ENCODE measurements around the gene DPP3.

DPP3 gene

DNA sequence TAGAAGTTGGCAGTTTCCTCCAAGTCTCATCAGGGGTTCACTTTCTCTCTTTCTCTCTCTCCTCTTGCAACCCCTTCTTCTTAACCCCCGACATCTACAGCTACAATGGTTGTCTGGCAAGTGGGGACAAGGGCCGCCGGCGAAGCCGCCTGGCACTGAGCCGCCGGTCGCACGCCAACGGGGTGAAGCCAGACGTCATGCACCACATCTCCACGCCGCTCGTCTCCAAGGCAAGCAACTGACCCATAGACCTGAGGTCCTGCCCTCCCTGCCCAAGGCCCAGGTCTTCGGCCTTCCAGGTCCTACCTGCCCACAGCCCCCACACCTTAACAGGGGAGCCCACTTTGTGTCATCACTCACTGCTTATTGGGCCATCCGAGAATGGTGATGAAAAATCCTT, 9.1 kb upstream of the DPP3 start:
- DNase-seq (ENCODE audit: low read depth), result no peak
- TF ChIP-seq, protein P1, sequence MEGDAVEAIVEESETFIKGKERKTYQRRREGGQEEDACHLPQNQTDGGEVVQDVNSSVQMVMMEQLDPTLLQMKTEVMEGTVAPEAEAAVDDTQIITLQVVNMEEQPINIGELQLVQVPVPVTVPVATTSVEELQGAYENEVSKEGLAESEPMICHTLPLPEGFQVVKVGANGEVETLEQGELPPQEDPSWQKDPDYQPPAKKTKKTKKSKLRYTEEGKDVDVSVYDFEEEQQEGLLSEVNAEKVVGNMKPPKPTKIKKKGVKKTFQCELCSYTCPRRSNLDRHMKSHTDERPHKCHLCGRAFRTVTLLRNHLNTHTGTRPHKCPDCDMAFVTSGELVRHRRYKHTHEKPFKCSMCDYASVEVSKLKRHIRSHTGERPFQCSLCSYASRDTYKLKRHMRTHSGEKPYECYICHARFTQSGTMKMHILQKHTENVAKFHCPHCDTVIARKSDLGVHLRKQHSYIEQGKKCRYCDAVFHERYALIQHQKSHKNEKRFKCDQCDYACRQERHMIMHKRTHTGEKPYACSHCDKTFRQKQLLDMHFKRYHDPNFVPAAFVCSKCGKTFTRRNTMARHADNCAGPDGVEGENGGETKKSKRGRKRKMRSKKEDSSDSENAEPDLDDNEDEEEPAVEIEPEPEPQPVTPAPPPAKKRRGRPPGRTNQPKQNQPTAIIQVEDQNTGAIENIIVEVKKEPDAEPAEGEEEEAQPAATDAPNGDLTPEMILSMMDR (IDR thresholded peaks at IDR 0.05; ENCODE audit: control insufficient read depth, insufficient read depth, low read depth, low read length, missing control alignments), result no peak
- H3K4me3 ChIP-seq (ENCODE audit: control insufficient read depth, low read depth, low read length), result no peak overlapping the region

DNA sequence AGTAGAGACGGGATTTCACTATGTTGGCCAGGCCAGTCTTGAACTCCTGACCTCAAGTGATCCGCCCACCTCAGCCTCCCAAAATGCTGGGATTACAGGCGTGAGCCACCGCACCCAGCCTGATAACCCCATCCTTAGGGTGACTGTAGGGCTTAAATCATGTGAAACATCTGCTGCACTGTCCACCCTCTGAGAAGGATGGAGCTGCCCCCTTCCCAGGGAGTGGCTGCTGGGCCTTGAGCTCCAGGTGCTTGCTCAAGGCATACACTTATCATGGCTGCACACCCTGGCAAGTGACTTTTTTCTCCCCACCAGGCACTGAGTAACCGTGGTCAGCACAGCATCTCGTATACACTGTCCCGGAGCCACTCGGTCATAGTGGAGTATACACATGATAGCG, 8.2 kb upstream of the DPP3 start:
- TF ChIP-seq, protein P1 (IDR thresholded peaks at IDR 0.05; ENCODE audit: control insufficient read depth, insufficient read depth, low read depth, low read length, missing control alignments), result no peak
- no peak for DNase-seq (ENCODE audit: low read depth)
- no peak overlapping the region for H3K4me3 ChIP-seq (ENCODE audit: control insufficient read depth, low read depth, low read length)

DNA sequence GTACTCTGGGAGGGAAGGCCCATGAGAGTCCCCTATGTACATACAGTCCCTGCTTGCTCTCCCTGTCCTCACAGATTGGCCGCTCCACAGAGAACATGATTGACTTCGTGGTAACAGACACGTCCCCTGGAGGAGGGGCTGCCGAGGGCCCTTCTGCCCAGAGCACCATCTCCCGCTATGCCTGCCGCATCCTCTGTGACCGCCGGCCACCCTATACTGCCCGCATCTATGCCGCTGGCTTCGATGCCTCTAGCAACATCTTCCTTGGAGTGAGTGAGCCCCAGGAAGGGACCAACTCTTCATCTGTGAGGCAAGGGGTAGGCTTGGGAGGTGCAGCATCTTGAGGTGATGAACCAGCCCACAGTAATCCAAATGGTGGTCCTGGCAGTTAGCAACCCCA, 7.1 kb upstream of the DPP3 start:
- H3K4me3 ChIP-seq (ENCODE audit: control insufficient read depth, low read depth, low read length), result no peak overlapping the region
- no peak for DNase-seq (ENCODE audit: low read depth)
- TF ChIP-seq, protein P1 (IDR thresholded peaks at IDR 0.05; ENCODE audit: control insufficient read depth, insufficient read depth, low read depth, low read length, missing control alignments), result no peak

DNA sequence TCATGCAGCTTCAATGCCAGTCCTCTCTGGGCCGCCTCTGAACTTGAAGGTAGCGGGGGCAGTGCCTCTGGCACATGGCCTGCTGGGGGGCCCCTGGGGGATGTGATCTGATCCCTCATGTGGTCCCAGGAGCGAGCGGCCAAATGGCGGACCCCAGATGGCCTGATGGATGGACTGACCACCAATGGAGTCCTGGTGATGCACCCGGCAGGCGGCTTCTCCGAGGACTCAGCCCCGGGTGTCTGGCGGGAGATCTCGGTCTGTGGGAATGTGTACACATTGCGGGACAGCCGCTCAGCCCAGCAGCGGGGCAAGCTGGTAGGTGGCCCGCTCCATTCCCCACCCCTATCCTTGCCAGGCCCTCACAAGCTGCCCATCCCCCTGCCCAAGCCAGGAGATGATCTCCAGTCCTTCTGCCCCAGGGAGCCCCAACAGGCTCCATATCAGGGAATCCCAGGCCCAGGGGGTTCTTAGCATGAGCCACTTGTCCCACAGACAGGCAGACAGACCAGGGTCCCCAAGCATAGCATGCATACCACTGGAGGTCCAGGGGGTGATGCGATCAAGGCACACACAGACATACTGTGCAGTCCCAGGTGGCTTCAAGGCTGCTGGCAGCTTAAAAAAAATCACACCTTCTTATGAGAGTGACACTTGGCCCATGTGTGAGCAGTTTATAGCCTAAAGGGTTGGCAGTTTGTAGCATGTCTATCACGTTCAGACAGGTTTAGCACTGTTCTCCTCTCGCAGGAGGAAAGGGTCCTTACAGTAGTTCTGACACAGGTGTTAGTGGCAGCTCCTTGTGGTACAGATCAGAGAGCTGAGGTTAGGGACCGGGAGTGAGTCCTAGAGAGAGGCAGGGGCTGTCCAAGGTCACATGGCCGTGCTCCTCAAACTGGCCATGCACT, 6.4 kb upstream of the DPP3 start:
- TF ChIP-seq, protein P1 (IDR thresholded peaks at IDR 0.05; ENCODE audit: control insufficient read depth, insufficient read depth, low read depth, low read length, missing control alignments), result no peak
- no peak for DNase-seq (ENCODE audit: low read depth)
- no peak overlapping the region for H3K4me3 ChIP-seq (ENCODE audit: control insufficient read depth, low read depth, low read length)

DNA sequence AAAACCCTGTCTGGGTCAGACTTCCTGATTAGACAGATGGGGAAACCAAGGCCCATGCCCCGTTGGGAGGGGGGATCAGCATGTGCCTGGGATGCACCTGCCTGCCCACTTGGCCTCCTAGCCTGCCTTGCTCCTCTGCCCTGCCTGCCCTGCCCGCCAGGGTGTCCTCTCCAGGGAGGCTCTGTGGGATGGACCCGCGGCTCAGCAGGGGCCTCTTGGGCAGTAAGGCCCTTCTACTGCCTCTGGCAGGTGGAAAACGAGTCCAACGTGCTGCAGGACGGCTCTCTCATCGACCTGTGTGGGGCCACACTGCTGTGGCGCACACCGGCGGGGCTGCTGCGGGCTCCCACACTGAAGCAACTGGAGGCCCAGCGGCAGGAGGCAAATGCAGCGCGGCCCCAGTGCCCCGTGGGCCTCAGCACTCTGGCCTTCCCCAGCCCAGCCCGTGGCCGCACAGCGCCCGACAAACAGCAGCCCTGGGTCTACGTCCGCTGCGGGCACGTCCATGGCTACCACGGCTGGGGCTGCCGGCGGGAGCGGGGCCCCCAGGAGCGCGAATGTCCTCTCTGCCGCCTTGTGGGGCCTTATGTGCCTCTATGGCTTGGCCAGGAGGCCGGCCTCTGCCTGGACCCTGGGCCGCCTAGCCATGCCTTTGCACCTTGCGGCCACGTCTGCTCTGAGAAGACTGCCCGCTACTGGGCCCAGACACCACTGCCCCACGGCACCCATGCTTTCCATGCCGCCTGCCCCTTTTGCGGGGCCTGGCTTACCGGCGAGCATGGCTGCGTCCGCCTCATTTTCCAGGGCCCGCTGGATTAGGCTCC, 4.7 kb upstream of the DPP3 start:
- TF ChIP-seq, protein P1 (IDR thresholded peaks at IDR 0.05; ENCODE audit: control insufficient read depth, insufficient read depth, low read depth, low read length, missing control alignments), result no peak
- DNase-seq (ENCODE audit: low read depth), result no peak
- H3K4me3 ChIP-seq (ENCODE audit: control insufficient read depth, low read depth, low read length), result no peak overlapping the region

DNA sequence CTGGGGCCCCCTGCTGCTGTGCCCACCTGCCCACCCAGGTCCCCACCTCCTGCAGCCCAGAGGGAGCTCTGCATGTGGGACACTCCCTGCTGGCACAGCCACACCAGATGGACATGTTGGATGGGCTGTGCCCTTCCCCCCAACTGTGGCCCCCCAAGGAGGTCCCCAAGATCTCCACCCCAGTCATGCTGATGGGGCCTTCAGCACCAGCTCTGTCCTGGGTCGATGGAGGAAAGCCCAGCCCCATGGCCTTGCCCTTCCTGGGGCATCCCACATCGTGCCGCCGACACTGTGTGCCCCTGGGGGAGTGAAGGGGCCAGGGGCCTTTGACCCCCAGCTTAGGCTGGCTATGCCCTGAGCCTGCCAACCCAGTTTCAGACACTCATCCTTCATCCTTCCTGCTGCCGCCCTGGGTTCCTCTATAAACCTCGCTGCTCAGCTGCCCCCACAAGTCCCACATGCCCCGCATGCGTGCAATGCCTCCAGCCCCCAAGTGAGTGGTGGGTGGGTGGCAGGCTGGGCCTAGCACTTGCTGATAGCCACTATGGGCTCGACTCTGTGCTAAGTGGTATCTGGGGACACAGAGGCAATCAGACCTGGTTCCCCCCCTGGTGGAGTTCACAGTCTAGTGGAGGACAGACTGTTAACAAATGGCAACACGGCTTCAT, 3.9 kb upstream of the DPP3 start:
- TF ChIP-seq, protein P1 (IDR thresholded peaks at IDR 0.05; ENCODE audit: control insufficient read depth, insufficient read depth, low read depth, low read length, missing control alignments), result no peak
- no peak overlapping the region for H3K4me3 ChIP-seq (ENCODE audit: control insufficient read depth, low read depth, low read length)

More for the DNA sequence above, 3.9 kb upstream of the DPP3 start:
- DNase-seq (ENCODE audit: low read depth), result no peak
